Measurements from ENCODE around the gene CAPS. TPM values are rescaled to one million over a fixed set of nuclear protein-coding genes. Genes with fewer than 3 reads are reported as not detected.

Gene CAPS
- total RNA-seq, 4 donors from 2014 or later: 67.5 to 95.0 (median 77.4) TPM

- peaks cover 0 to 53% (median 16%) of the 10 kb centered on the region in 4 donors for H3K4me1 ChIP-seq
- H3K9me3 ChIP-seq: no peaks in the 10 kb centered on the region
- TF ChIP-seq POLR2A (IDR thresholded peaks at IDR 0.05): no peak
- TF ChIP-seq CTCF (IDR thresholded peaks at IDR 0.05): no peak
- TF ChIP-seq EP300 (IDR thresholded peaks at IDR 0.05): no peak
- DNase-seq (ENCODE audit: low spot score in 2 of 2): no peak
- H3K27ac ChIP-seq: no peak overlapping the region
- peaks cover 0 to 56% (median 8%) of the 10 kb centered on the region in 3 donors for H3K36me3 ChIP-seq
- H3K4me3 ChIP-seq: no peak overlapping the region
- no peaks in the 10 kb centered on the region for H3K27me3 ChIP-seq
- 86 to 87% methylated on average over 21 of the region's 21 CpGs for WGBS, 2 donors
Measured at GRCh38 chr19:5940260-5941208, 26.5 kb downstream of the CAPS start.

DNA sequence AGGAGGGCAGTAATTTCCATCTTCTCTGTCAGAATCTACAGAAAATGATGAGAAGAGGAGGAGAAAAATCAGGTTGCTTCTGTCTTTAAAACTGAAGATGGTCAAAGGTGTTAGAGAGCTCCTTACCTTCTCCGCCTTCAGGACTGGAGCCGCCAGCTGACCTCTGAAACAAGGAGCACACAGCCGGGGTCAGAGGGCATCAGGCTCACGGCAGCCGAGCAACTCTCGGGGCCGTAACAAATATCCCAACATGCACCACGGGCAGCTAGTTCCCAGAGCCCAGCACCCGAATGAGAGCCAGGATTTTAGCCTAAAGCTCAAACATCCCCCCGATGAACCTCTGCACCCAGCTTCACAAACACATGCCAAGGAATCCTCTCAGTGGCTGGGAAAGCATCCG, 27.6 kb downstream of the CAPS start:
- DNase-seq (ENCODE audit: low spot score in 2 of 2): no peak
- Histone ChIP-seq H3K9me3 (no peaks in the 10 kb centered on the region), H3K4me1 (peaks cover 0 to 49% (median 17%) of the 10 kb centered on the region in 4 donors), H3K27ac (peak overlapping the region in 2 of 4 donors; percentile 72 to 86), H3K27me3 (no peaks in the 10 kb centered on the region), H3K4me3 (no peak overlapping the region), H3K36me3 (peaks cover 0 to 46% (median 8%) of the 10 kb centered on the region in 3 donors)
- TF ChIP-seq EP300 (IDR thresholded peaks at IDR 0.05): no peak
- TF ChIP-seq CTCF (IDR thresholded peaks at IDR 0.05): no peak
- no peak for TF ChIP-seq POLR2A (IDR thresholded peaks at IDR 0.05)
- 54 to 61% methylated on average over 11 of the region's 11 CpGs for WGBS, 2 donors

DNA sequence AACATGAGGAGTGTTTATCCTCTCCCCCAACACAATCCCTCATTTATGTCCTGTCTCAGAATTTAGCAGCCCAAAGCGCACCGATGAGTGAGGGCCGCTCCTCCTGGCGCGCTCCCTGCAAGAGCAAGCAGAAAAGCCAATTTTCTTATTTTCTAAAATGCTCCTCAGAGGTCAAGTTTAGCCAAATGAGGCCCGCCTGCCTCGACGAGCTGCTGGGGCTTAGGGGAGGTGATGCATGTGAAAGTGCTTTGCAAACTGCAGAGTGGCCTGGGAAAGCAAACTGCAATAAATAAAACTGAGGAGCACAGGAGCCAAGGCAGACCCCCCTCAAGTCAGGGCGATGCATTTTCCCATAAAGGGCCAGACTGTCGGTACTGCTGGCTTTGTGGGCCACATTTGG, 29.0 kb downstream of the CAPS start:
- 52 to 65% methylated on average over 10 of the region's 10 CpGs for WGBS, 2 donors
- TF ChIP-seq CTCF (IDR thresholded peaks at IDR 0.05) (no peak), EP300 (IDR thresholded peaks at IDR 0.05) (no peak), POLR2A (IDR thresholded peaks at IDR 0.05) (no peak)
- no peak for DNase-seq (ENCODE audit: low spot score in 2 of 2)
- H3K4me3 ChIP-seq: no peak overlapping the region
- peaks cover 0 to 63% (median 26%) of the 10 kb centered on the region in 4 donors for H3K4me1 ChIP-seq
- H3K36me3 ChIP-seq: peaks cover 0 to 35% (median 8%) of the 10 kb centered on the region in 3 donors
- H3K27ac ChIP-seq: peak overlapping the region in 2 of 4 donors; percentile 72 to 86
- no peaks in the 10 kb centered on the region for H3K9me3 ChIP-seq
- H3K27me3 ChIP-seq: no peaks in the 10 kb centered on the region

DNA sequence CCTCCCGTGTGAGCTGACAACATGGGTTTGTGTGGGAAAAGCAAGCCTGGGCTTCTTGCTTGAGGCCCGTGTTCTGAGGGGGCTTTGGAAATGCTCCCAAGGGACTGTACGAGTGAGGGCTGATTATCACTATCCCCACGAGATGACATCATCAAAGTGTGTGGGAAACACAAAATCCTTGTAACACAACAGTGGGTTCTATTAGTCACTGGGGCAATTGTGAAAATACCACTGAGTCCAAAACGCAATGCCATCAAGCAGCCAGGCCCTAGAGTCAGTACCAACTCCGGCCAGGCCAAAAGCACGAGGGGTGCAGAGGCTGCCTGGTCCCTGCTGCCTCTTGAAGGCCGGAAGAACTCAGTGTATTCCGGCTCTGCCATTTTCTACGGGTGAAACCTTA, 29.6 kb downstream of the CAPS start:
- H3K9me3 ChIP-seq: no peaks in the 10 kb centered on the region
- peak overlapping the region in 3 of 4 donors; percentile 5 to 86 (median 72) for H3K27ac ChIP-seq
- no peaks in the 10 kb centered on the region for H3K27me3 ChIP-seq
- H3K4me3 ChIP-seq: no peak overlapping the region
- DNase-seq (ENCODE audit: low spot score in 2 of 2): no peak
- H3K36me3 ChIP-seq: peaks cover 0 to 29% (median 8%) of the 10 kb centered on the region in 3 donors
- 48 to 55% methylated on average over 10 of the region's 10 CpGs for WGBS, 2 donors
- peaks cover 0 to 69% (median 32%) of the 10 kb centered on the region in 4 donors for H3K4me1 ChIP-seq
- TF ChIP-seq CTCF (IDR thresholded peaks at IDR 0.05) (no peak), POLR2A (IDR thresholded peaks at IDR 0.05) (no peak), EP300 (IDR thresholded peaks at IDR 0.05) (no peak)

DNA sequence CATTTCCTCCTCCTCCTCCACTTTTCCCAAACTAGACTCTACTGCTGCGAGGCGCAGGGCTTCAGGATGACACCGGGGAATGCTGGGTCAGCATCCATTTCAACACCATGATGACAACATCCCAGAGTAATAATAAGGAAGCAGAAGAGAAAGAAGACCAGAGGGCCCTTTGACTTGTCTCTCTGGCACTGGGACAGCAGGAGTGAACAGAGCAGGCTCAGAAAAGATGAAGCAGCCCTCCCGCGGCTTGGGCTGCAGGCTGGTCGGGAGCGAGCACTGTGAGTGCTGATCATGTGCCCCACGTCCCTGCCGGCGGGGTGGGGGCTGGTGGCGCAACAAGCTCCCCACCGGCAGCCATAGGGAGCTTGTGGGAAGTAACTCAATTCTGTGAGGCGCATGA, 33.4 kb downstream of the CAPS start:
- no peaks in the 10 kb centered on the region for H3K27me3 ChIP-seq
- no peaks in the 10 kb centered on the region for H3K9me3 ChIP-seq
- TF ChIP-seq POLR2A (IDR thresholded peaks at IDR 0.05) (peak in 1 of 2 donors; percentile 15), EP300 (IDR thresholded peaks at IDR 0.05) (peak in 1 of 2 donors; percentile 87), CTCF (IDR thresholded peaks at IDR 0.05) (no peak)
- peak overlapping the region; percentile 32 to 92 (median 78) for H3K27ac ChIP-seq
- H3K4me3 ChIP-seq: peak overlapping the region in 2 of 4 donors; percentile 1 to 2
- peak; percentile 44 to 69 for DNase-seq (ENCODE audit: low spot score in 2 of 2)
- H3K36me3 ChIP-seq: no peaks in the 10 kb centered on the region
- peaks cover 0 to 91% (median 63%) of the 10 kb centered on the region in 4 donors for H3K4me1 ChIP-seq
- 29 to 35% methylated on average over 13 of the region's 13 CpGs for WGBS, 2 donors

Measured in tibial nerve (tissue), 4 donors.